GM23338 (cell line): ENCODE results near the gene PNPLA1. TPM values are rescaled to one million over a fixed set of nuclear protein-coding genes. Genes with fewer than 3 reads are reported as not detected.
A peak's percentile ranks its signal among the peaks of the same experiment; 100 is the strongest.

Experiments used
- ATAC-seq: fragments of 200-7000 bp; cut with Tn5 transposase; 3 replicates; pipeline ENCODE4 v1.9.1; 2020
- DNase-seq: peaks from one replicate; pipeline ENCODE4 v3.0.0-alpha.2; 2015; ENCODE audit warnings: low spot score
- H2AFZ ChIP-seq: fragments of 200-600 bp; sonication (generic); 2 replicates; pipeline ENCODE4 v1.8.0; 2016; ENCODE audit warnings: antibody characterized with exemption, mild to moderate bottlenecking, moderate library complexity
- H3F3A ChIP-seq: fragments of 200-600 bp; sonication (generic); replicated peaks from 2 replicates; pipeline ENCODE4 v1.8.0; 2017; ENCODE audit warnings: antibody characterized with exemption, mixed run types, low read depth
- H3K27ac ChIP-seq: fragments of 200-600 bp; sonication (generic); 2 replicates; pipeline ENCODE4 v1.6.1; 2016; ENCODE audit warnings: low read depth
- H3K27me3 ChIP-seq: fragments of 200-600 bp; sonication (generic); 2 replicates; pipeline ENCODE4 v1.8.0; 2016; ENCODE audit warnings: mild to moderate bottlenecking, mixed run types, moderate library complexity; ENCODE audit not compliant: insufficient read depth
- H3K36me3 ChIP-seq: fragments of 200-600 bp; sonication (generic); 2 replicates; pipeline ENCODE4 v1.8.0; 2016; ENCODE audit warnings: mild to moderate bottlenecking; ENCODE audit not compliant: insufficient read depth
- H3K4me1 ChIP-seq: fragments of 200-600 bp; sonication (generic); 2 replicates; pipeline ENCODE4 v1.8.0; 2016; ENCODE audit warnings: mild to moderate bottlenecking, moderate library complexity; ENCODE audit not compliant: insufficient read depth
- H3K4me2 ChIP-seq: fragments of 200-600 bp; sonication (generic); 2 replicates; pipeline ENCODE4 v1.7.1; 2017; ENCODE audit warnings: mixed run types
- H3K4me3 ChIP-seq: fragments of 200-600 bp; sonication (generic); 2 replicates; pipeline ENCODE4 v1.6.1; 2016; ENCODE audit warnings: mixed run types
- H3K79me2 ChIP-seq: fragments of 200-600 bp; sonication (generic); replicated peaks from 2 replicates; pipeline ENCODE4 v1.8.0; 2017; ENCODE audit warnings: mild to moderate bottlenecking; ENCODE audit not compliant: insufficient read depth
- H3K9me2 ChIP-seq: fragments of 200-600 bp; sonication (generic); 2 replicates; pipeline ENCODE4 v1.8.0; 2017; ENCODE audit not compliant: insufficient read depth
- H4K20me1 ChIP-seq: fragments of 200-600 bp; sonication (generic); replicated peaks from 2 replicates; pipeline ENCODE4 v1.8.0; 2017; ENCODE audit warnings: mild to moderate bottlenecking; ENCODE audit not compliant: insufficient read depth
- H3K27ac Mint-ChIP-seq: 2 replicates; pipeline ENCODE4 v1.8.0; 2020; ENCODE audit warnings: inconsistent platforms, mild to moderate bottlenecking, moderate library complexity, mixed read lengths
- H3K27me3 Mint-ChIP-seq: 3 replicates; pipeline ENCODE4 v1.8.0; 2022; ENCODE audit warnings: low read depth, mild to moderate bottlenecking, moderate library complexity, mixed read lengths, inconsistent platforms; ENCODE audit not compliant: insufficient read depth, poor library complexity
- H3K36me3 Mint-ChIP-seq: 3 replicates; pipeline ENCODE4 v1.8.0; 2021; ENCODE audit warnings: low read depth, mild to moderate bottlenecking, inconsistent platforms, moderate library complexity, mixed read lengths
- H3K4me1 Mint-ChIP-seq: 3 replicates; pipeline ENCODE4 v1.8.0; 2020; ENCODE audit warnings: mild to moderate bottlenecking, inconsistent platforms, mixed read lengths
- H3K4me3 Mint-ChIP-seq: 3 replicates; pipeline ENCODE4 v1.8.0; 2021; ENCODE audit warnings: moderate library complexity, mild to moderate bottlenecking, inconsistent platforms, mixed read lengths
- H3K9me3 Mint-ChIP-seq: 3 replicates; pipeline ENCODE4 v1.8.0; 2020; ENCODE audit warnings: moderate library complexity, mild to moderate bottlenecking, inconsistent platforms, mixed read lengths
- CREB1 ChIP-seq: fragments of 250-450 bp; sonication (Bioruptor Pico); IDR thresholded peaks from 2 replicates; pipeline ENCODE4 v1.5.0; 2020; ENCODE audit warnings: low read depth, mild to moderate bottlenecking, moderate library complexity
- CTCF ChIP-seq, 2 experiments: fragments of 200-600 bp in 1 of 2; sonication (generic) in 1 of 2; conservative IDR thresholded peaks; 2 replicates each; pipeline versions ENCODE4 v1.5.1 to v1.6.1; 2016 to 2017; ENCODE audit warnings: antibody characterized with exemption in 2 of 2, low read depth in 2 of 2, mild to moderate bottlenecking in 2 of 2, moderate library complexity in 1 of 2
- ETS1 ChIP-seq: IDR thresholded peaks from 2 replicates; pipeline ENCODE4 v1.6.1; 2016; ENCODE audit warnings: antibody characterized with exemption
- EZH2 ChIP-seq: fragments of 200-600 bp; sonication (generic); IDR thresholded peaks from one replicate; pipeline ENCODE4 v1.8.0; 2017; ENCODE audit warnings: antibody characterized with exemption, mild to moderate bottlenecking, low read depth; ENCODE audit not compliant: unreplicated experiment
- EZH2phosphoT487 ChIP-seq: fragments of 200-600 bp; sonication (generic); IDR thresholded peaks from one replicate; pipeline ENCODE4 v1.8.1; 2018; ENCODE audit warnings: antibody characterized with exemption; ENCODE audit not compliant: unreplicated experiment
- JUNB ChIP-seq: IDR thresholded peaks from one replicate; pipeline ENCODE4 v1.6.1; 2016; ENCODE audit warnings: antibody characterized with exemption; ENCODE audit not compliant: unreplicated experiment
- NANOG ChIP-seq: IDR thresholded peaks from 2 replicates; pipeline ENCODE4 v1.6.1; 2016; ENCODE audit warnings: antibody characterized with exemption, borderline replicate concordance
- POLR2AphosphoS5 ChIP-seq: IDR thresholded peaks from 2 replicates; pipeline ENCODE4 v1.6.1; 2016; ENCODE audit warnings: antibody characterized with exemption, low read depth
- REST ChIP-seq: IDR thresholded peaks from one replicate; pipeline ENCODE4 v1.6.1; 2018; ENCODE audit warnings: antibody characterized with exemption; ENCODE audit not compliant: unreplicated experiment
- STAT1 ChIP-seq: IDR thresholded peaks from one replicate; pipeline ENCODE4 v1.6.1; 2016; ENCODE audit warnings: antibody characterized with exemption; ENCODE audit not compliant: unreplicated experiment
- ZNF114 ChIP-seq: fragments of 250-450 bp; sonication (Bioruptor Pico); IDR thresholded peaks from 2 replicates; pipeline ENCODE4 v1.5.0; 2020; ENCODE audit warnings: mild to moderate bottlenecking, moderate library complexity
- ZNF331 ChIP-seq: fragments of 250-450 bp; sonication (Bioruptor Pico); IDR thresholded peaks from 2 replicates; pipeline ENCODE4 v1.5.0; 2020; ENCODE audit warnings: low read depth, mild to moderate bottlenecking, moderate library complexity
- ZNF462 ChIP-seq: fragments of 250-450 bp; sonication (Bioruptor Pico); IDR thresholded peaks from 2 replicates; pipeline ENCODE4 v1.5.0; 2020; ENCODE audit warnings: mild to moderate bottlenecking, moderate library complexity
- polyA plus RNA-seq: library from polyadenylated mRNA; unstranded; fragments of >200 nt; fragmentation: Nextera tagmentation; extraction: Ambion mirVana; gene quantifications from 2 replicates; pipeline ENCODE4 v1.2.1, GENCODE V29; 2016
- total RNA-seq: library from RNA; depleted of rRNA; stranded (reverse); fragments of >200 nt; shearing (Covaris generic); gene quantifications from 2 replicates; pipeline ENCODE4 v1.2.3, GENCODE V29; 2014

PNPLA1 gene
- total and polyA plus RNA-seq, 2 experiments from 2014 or later, result not detected

GRCh38 chr6:36280467-36280866 is 10.6 kb downstream of the PNPLA1 start:
- Mint-ChIP-seq H3K27ac (no peak overlapping the region), H3K4me3 (no peak overlapping the region), H3K27me3 (peaks cover 7% of the 10 kb centered on the region), H3K4me1 (no peaks in the 10 kb centered on the region), H3K36me3 (no peaks in the 10 kb centered on the region), H3K9me3 (no peaks in the 10 kb centered on the region)
- TF ChIP-seq EZH2phosphoT487 (no peak), STAT1 (no peak), EZH2 (no peak), CREB1 (CRISPR knock-in tag) (no peak), JUNB (no peak), CTCF (conservative IDR thresholded peaks at IDR 0.05; ENCODE audit: low read depth in 2 of 2) (no peak), NANOG (no peak), ZNF331 (no peak), ETS1 (no peak), REST (no peak), POLR2AphosphoS5 (no peak), ZNF114 (CRISPR knock-in tag) (no peak), ZNF462 (CRISPR knock-in tag) (no peak)
- H3K4me3 ChIP-seq, result no peak overlapping the region
- DNase-seq, result no peak
- peak overlapping the region; percentile 32; the same call in 1 of the 2 replicates for H2AFZ ChIP-seq
- no peaks in the 10 kb centered on the region for H3F3A ChIP-seq
- H3K36me3 ChIP-seq, result no peaks in the 10 kb centered on the region
- no peak for ATAC-seq
- H3K79me2 ChIP-seq, result no peaks in the 10 kb centered on the region
- H3K9me2 ChIP-seq, result no peaks in the 10 kb centered on the region
- H3K4me2 ChIP-seq, result no peak overlapping the region
- no peaks in the 10 kb centered on the region for H4K20me1 ChIP-seq
- H3K27me3 ChIP-seq, result no peaks in the 10 kb centered on the region
- H3K27ac ChIP-seq, result no peak overlapping the region
- H3K4me1 ChIP-seq, result no peaks in the 10 kb centered on the region
